NCI-H460 (cell line): ENCODE measurements around the gene EPO. TPM values are rescaled to one million over a fixed set of nuclear protein-coding genes. Genes with fewer than 3 reads are reported as not detected.

Source experiments
- DNase-seq: peaks from one replicate; pipeline ENCODE4 v3.0.0-alpha.2; 2016; ENCODE audit warnings: low read depth; ENCODE audit errors: extremely low read depth
- total RNA-seq: library from RNA; depleted of rRNA; stranded (reverse); fragments of >200 nt; shearing (Covaris generic); gene quantifications from 2 replicates; pipeline ENCODE4 v1.2.3, GENCODE V29; 2014

EPO gene
- total RNA-seq, 1 experiment from 2014 or later: not detected

- DNase-seq: no peak
Observed at GRCh38 chr7:100682991-100683658, 37.1 kb upstream of the EPO start.

DNA sequence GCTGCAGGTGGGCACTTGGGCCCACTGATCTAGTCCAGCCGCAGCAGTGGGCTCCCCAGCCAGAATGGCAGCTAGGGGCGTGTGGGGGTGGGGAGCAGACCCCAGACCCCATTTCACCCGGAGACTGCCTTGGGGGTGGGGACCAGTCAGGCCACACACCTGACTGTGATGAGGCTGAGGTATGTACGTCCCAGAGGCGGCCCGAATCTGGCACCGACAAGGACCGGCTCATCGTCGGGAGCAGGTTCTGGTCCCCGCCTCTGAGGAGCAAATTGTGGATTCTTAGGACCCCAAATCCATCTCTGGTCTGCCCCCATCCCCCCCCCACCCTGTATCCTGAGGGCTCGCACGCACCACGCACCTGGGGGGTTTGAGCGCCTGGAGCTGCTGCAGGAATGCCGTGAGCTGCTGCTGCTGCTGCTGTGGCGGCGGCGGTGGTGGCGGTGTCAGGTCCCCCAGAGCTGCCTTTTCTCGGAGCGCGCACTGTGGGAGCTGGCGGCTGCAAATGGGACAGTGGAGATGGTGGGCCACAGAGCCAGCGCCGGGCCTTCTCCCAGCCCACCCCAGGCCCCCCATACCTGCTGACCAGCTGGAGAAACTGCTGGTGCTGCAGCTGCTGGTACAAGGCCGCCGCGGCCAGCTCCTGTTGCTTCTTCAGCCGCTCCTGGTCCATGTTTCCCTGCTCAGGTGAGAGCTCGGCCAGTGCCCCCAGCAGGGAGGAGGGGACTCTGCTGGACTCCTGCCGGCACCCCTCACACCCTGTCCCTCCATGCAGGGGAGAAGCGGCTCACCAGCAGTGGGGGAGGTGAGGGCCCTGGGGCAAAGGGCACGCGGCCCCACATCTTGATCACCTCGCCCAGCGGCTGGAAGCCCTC, 36.4 kb upstream of the EPO start:
- DNase-seq: no peak

DNA sequence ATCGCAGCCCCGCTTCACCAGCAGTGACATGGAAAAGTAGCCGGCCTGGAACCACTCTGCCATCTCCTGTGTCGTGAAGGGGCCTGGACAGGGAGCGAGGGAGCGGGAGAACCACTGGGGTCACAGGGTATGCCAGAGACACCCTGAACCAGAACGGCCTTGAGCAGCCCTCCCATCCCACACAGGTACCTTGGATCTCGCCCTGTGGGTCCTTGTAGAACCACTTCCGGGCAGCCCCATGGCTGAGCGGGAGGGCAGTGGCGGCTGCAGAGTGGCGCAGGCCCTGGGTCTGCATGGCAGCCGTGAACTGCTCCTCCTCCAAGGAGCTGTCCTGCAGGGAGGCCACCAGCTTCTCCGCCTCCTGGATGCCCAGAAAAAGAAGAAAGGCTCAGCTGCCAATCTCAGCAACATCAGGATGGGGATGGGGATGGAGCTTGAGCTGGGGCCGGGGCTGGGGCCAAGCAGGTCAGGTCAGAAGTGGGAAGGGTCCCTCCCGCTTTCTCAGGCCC, 35.7 kb upstream of the EPO start:
- no peak for DNase-seq

- no peak for DNase-seq
Observed at GRCh38 chr7:100685049-100685605, 35.1 kb upstream of the EPO start.

DNA sequence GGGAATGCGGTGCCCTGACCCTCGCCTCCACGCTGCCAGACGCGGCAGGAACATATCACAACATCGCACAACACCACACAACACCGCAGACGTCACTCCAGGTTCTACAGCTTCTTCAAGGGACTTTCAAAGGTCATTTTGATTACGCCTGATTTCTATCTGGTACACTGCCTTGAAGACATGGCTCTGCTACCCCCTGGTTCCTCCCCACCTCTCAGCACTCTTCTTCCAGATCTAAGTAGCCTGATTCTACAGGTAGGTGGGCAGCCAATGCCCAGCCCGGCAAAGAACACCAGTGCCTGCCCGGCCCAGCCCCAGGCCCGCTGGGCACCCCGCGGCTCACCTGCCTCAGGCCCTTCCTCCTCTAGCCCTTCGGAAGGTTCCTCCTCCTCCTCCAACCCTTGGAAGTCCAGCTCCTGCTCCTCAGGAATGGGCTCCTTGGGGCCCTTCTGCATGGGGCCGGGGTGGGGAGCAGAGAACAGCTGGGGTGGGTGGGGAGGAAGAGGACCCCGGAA, 34.6 kb upstream of the EPO start:
- no peak for DNase-seq

GRCh38 chr7:100686201-100686821, 34.0 kb upstream of the EPO start:
- no peak for DNase-seq

GRCh38 chr7:100686822-100687211, 33.5 kb upstream of the EPO start:
- no peak for DNase-seq

DNA sequence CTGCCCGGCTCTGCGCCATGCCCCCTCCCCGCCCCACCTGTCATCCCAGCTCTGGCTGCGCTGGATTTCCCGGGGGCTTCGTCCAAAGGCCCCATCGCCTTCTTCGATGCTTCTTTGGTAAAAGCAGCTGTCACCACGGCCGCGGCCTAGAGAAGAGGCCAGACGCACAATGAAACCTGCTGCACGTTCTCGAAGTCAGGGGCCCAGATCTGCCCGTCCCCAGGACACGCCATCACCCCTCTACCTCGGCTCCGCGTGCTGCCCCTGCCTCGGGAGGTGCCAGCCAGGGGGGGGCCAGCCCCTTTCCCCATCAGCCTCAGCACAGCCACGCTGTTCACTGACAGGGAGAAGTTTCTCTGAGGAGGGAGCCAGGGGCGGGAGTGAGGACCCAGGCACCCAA, 33.0 kb upstream of the EPO start:
- DNase-seq: no peak

DNA sequence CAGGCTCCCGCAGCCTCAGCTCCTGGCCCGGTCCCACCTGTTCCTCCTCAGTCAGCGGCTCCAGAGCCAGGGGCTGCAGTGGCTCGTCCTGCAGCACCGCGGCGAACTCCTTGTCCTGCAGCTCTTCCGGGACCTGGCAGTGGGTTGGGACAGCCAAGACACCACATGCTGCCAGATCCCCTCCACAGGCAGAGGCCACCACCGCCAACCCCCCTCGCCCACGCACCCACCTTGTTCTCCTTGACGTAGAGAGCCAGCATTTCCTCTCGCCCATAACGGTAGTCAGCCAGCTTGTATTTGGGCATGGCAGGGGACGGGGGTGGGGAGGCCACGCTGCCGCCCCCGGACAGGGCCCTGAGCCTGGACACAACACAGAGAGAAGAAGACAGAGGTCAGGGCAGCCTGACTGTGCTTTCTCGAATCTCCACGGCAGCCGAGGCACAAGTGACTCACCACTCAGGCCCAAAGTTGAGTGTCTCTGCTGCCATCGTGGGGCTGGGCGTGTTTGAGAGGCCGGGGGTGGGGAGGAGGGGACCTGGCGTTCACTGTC, 32.4 kb upstream of the EPO start:
- no peak for DNase-seq

DNA sequence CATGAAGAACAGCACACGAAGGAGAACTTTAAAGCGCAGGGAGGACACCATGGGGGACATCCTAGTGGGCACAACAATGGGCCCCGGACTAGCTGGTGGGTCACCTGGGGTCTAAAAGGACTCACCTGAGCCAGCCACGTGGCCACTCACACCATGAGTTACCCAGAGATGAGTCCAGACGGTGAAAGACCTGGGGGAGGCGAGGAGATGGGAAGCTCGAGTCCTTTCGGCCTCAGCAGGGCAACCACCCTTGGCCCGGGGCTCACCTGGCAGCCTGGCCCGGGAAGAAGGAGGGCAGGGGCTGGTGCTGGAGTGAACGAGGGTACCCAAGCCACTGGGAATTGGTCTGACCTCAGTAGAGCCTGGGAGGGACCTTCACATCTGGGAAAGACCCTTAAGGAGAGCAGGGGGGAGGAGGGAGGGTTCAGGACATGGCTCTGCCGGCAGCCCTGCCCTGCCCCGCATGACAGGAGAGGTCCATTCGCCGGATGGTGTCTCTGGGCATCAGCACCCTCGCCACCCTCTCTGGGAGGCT, 31.9 kb upstream of the EPO start:
- DNase-seq: no peak

- DNase-seq: no peak
Observed at GRCh38 chr7:100689230-100690135, 30.8 kb upstream of the EPO start.

DNA sequence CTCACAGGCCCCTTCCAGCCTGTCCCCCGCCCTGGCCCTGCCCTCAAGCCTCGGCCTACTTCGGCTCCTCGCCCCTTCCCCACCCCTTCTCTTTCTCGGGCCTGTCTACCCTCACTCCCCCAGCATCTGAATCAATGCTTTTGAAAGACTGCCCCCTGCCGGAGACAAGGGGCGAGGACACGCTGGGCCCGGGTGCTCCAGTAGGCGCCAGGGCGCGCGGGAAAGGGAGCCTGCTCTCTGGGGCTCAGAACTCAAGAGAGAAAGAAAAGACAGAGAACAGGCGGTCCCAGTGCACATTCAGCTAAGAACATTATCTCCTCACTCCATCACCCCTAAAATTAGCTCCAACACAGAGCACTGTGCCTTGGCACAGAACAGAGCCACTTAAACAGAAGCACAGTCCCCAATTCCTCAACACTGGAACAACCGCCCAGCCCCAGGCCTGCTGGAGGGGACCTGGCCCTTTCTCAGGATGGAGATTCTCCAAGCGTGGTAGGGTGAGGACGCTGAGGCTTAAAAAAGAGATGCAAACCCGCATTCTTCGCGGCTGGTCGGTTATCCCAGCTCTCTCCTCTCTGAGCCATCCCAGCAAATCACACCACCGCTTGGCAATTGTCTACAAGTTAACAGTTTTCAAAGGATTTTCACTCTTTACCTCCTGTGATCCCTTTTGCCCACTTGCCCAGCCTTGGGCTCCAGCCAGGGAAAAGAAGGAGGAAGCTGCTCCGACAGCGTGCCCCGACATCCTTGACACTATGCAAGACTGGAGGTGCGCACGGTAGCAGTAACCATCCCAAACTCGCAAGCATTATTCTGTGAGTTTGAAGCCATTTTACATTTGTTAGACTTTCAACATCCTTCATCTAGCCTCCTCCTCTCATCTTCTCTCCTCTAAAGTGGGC, 28.3 kb upstream of the EPO start:
- DNase-seq: peak; percentile 66

- DNase-seq: no peak
Observed at GRCh38 chr7:100692578-100692961, 27.7 kb upstream of the EPO start.

- DNase-seq: no peak
Observed at GRCh38 chr7:100693312-100694097, 26.8 kb upstream of the EPO start.

GRCh38 chr7:100694098-100694745, 26.0 kb upstream of the EPO start, which contains the start of gene GIGYF1:
Gene GIGYF1, minus strand, starts transcription at chr7:100694250. Its CDS starts 6,012 bp downstream, at chr7:100688238.
- DNase-seq: no peak

DNA sequence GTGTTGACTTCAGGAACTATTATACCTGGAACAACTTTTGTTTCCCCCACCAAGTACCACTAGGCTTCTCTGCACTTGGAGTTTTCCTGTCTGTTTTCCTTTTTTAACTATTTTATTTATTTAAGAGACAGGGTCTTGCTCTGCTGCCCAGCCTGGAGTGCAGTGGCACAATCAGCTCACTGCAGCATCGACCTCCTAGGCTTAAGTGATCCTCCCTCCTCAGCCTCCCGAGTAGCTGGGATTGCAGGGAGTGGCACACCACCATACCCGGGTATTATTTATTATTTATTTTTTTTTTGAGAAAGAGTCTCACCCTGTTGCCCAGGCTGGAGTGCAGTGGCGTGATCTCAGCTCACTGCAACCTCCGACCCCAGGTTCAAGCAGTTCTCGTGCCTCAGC, 24.1 kb upstream of the EPO start:
- DNase-seq: no peak

- no peak for DNase-seq
Observed at GRCh38 chr7:100699018-100699417, 21.2 kb upstream of the EPO start.
